ENCODE data around the gene SMIM21.

DNA sequence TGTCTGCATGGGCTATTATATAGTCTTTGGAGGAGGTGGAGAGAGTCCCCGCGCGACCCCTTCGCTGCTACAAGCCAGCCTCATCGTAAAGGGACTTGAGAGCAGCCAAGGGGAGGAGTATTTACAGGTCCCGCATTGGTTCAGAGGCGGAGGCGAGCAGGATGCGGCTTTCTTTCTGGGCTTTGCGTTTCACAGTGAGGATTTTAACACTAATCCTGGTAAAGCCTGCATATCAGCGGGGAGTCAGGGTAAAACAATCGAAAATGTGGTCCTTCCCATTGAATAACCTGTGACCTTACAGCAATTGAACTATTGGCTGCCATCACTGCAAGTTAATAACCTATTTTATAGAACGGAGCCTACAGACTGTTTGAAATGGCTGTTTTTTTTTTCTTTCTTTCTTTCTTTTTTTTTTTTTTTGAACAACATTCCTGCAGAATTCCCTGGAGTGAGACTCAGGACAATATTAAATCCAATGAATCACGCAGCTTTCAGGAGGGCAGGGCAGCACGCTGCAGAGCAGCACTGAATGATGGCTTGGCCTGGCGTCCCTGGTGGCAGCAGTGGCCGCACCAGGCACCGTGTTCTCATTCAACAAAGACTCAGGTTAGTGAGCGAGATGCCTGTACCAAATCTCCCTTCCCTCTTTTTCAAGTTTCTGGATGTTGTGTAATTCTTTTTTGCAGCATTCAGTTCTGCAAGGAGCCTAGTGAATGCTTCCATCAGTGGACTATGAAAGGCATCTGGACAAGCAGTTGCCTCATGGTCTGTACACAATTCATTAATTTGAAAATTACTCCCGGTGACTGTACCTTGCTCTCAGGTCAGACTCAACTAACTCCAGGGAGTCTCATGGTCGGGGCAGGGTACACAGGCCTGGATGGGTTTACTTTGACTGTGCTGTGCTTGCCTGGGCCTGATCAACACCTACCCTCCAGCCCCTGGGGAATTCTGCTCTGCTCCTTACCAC, 19.8 kb downstream of the SMIM21 start:
- TF ChIP-seq, protein P1, sequence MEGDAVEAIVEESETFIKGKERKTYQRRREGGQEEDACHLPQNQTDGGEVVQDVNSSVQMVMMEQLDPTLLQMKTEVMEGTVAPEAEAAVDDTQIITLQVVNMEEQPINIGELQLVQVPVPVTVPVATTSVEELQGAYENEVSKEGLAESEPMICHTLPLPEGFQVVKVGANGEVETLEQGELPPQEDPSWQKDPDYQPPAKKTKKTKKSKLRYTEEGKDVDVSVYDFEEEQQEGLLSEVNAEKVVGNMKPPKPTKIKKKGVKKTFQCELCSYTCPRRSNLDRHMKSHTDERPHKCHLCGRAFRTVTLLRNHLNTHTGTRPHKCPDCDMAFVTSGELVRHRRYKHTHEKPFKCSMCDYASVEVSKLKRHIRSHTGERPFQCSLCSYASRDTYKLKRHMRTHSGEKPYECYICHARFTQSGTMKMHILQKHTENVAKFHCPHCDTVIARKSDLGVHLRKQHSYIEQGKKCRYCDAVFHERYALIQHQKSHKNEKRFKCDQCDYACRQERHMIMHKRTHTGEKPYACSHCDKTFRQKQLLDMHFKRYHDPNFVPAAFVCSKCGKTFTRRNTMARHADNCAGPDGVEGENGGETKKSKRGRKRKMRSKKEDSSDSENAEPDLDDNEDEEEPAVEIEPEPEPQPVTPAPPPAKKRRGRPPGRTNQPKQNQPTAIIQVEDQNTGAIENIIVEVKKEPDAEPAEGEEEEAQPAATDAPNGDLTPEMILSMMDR (optimal IDR thresholded peaks at IDR 0.05 in 1 of 3, IDR thresholded peaks at IDR 0.05 in 1 of 3, conservative IDR thresholded peaks at IDR 0.05 in 1 of 3; ENCODE audit: extremely low read depth in 1 of 3, insufficient read depth in 2 of 3, low read length in 3 of 3), result no peak
- no peak for TF ChIP-seq EZH2 (IDR thresholded peaks at IDR 0.05; ENCODE audit: low read length)
